PC-3 (cell line): ENCODE data around the gene SH3BGR.

Experiments
- CTCF ChIP-seq: fragments of 300-600 bp; sonication (generic); conservative IDR thresholded peaks from 2 replicates; pipeline ENCODE4 v1.5.1; 2017; ENCODE audit warnings: antibody characterized with exemption, low read depth, mild to moderate bottlenecking, low read length
- EZH2phosphoT487 ChIP-seq: fragments of 300-600 bp; sonication (generic); IDR thresholded peaks from 2 replicates; pipeline ENCODE4 v1.6.1; 2018; ENCODE audit warnings: mild to moderate bottlenecking, antibody characterized with exemption, low read length, borderline replicate concordance

- TF ChIP-seq CTCF (no peak), EZH2phosphoT487 (no peak)
These were observed 7.2 kb upstream of the SH3BGR start for GRCh38 chr21:39444421-39445180.
